Loucy (cell line): ENCODE results near the gene NPSR1.

Experiments
- H2AFZ ChIP-seq: fragments of 200-600 bp; sonication (generic); 2 replicates; pipeline ENCODE4 v1.6.0; 2016; ENCODE audit warnings: antibody characterized with exemption, mild to moderate bottlenecking, low read length, moderate library complexity
- H3F3A ChIP-seq: fragments of 200-600 bp; 2 replicates; pipeline ENCODE4 v1.6.0; 2016; ENCODE audit warnings: antibody characterized with exemption, low read depth, mild to moderate bottlenecking
- H3K27me3 ChIP-seq: fragments of 200-600 bp; sonication (generic); 2 replicates; pipeline ENCODE4 v1.6.1; 2014; ENCODE audit warnings: low read length, mild to moderate bottlenecking; ENCODE audit not compliant: insufficient read depth, poor library complexity, severe bottlenecking
- H3K36me3 ChIP-seq: fragments of 200-600 bp; sonication (generic); 2 replicates; pipeline ENCODE4 v1.6.1; 2016; ENCODE audit warnings: low read length; ENCODE audit not compliant: insufficient read depth
- H3K4me1 ChIP-seq: fragments of 200-600 bp; sonication (generic); 2 replicates; pipeline ENCODE4 v1.5.1; 2014; ENCODE audit warnings: low read length, mild to moderate bottlenecking; ENCODE audit not compliant: insufficient read depth, poor library complexity, severe bottlenecking
- H3K4me2 ChIP-seq: fragments of 200-600 bp; sonication (generic); 2 replicates; pipeline ENCODE4 v1.6.0; 2014; ENCODE audit warnings: antibody characterized with exemption, low read length, low read depth, mild to moderate bottlenecking; ENCODE audit not compliant: poor library complexity, severe bottlenecking
- H3K4me3 ChIP-seq: fragments of 200-600 bp; sonication (generic); 2 replicates; pipeline ENCODE4 v1.5.1; 2014; ENCODE audit warnings: low read length, mild to moderate bottlenecking, mixed read lengths; ENCODE audit not compliant: poor library complexity, severe bottlenecking
- H3K79me2 ChIP-seq: fragments of 200-600 bp; sonication (generic); 2 replicates; pipeline ENCODE4 v1.6.1; 2014; ENCODE audit warnings: low read length; ENCODE audit not compliant: insufficient read depth
- H3K9ac ChIP-seq: fragments of 200-600 bp; sonication (generic); 2 replicates; pipeline ENCODE4 v1.6.0; 2014; ENCODE audit warnings: mild to moderate bottlenecking, low read depth, low read length, moderate library complexity; ENCODE audit not compliant: poor library complexity, severe bottlenecking
- H3K9me2 ChIP-seq: fragments of 200-600 bp; sonication (generic); replicated peaks from 2 replicates; pipeline ENCODE4 v1.6.1; 2016; ENCODE audit warnings: low read depth, low read length, mixed read lengths
- H3K9me3 ChIP-seq: fragments of 200-600 bp; sonication (generic); 2 replicates; pipeline ENCODE4 v1.6.1; 2014; ENCODE audit warnings: mild to moderate bottlenecking, antibody characterized with exemption, low read length, low read depth; ENCODE audit not compliant: insufficient read depth
- H4K20me1 ChIP-seq: fragments of 200-600 bp; sonication (generic); 2 replicates; pipeline ENCODE4 v1.6.0; 2014; ENCODE audit warnings: antibody characterized with exemption, low read length, mild to moderate bottlenecking; ENCODE audit not compliant: insufficient read depth, poor library complexity, severe bottlenecking
- CTCF ChIP-seq: fragments of 200-600 bp; sonication (generic); conservative IDR thresholded peaks from 2 replicates; pipeline ENCODE4 v1.5.1; 2014; ENCODE audit warnings: mild to moderate bottlenecking, antibody characterized with exemption, low read length
- EZH2phosphoT487 ChIP-seq: fragments of 200-600 bp; IDR thresholded peaks from 2 replicates; pipeline ENCODE4 v1.6.1; 2018; ENCODE audit warnings: antibody characterized with exemption, mild to moderate bottlenecking, moderate library complexity, borderline replicate concordance

NPSR1 gene

GRCh38 chr7:34762764-34763163, 104.7 kb downstream of the NPSR1 start:
- no peaks in the 10 kb centered on the region for H3F3A ChIP-seq
- no peaks in the 10 kb centered on the region for H3K36me3 ChIP-seq
- no peaks in the 10 kb centered on the region for H3K79me2 ChIP-seq
- no peak overlapping the region for H2AFZ ChIP-seq
- no peaks in the 10 kb centered on the region for H3K9me3 ChIP-seq
- no peaks in the 10 kb centered on the region for H3K9me2 ChIP-seq
- H4K20me1 ChIP-seq, result no peaks in the 10 kb centered on the region
- no peak overlapping the region for H3K4me2 ChIP-seq
- H3K4me3 ChIP-seq, result no peak overlapping the region
- H3K27me3 ChIP-seq, result no peaks in the 10 kb centered on the region
- H3K9ac ChIP-seq, result no peak overlapping the region
- no peak for TF ChIP-seq EZH2phosphoT487
- TF ChIP-seq CTCF, result no peak
- peaks cover 8% of the 10 kb centered on the region for H3K4me1 ChIP-seq

- Histone ChIP-seq H4K20me1 (no peaks in the 10 kb centered on the region), H3K79me2 (no peaks in the 10 kb centered on the region), H3F3A (no peaks in the 10 kb centered on the region), H3K4me1 (no peaks in the 10 kb centered on the region), H3K4me3 (no peak overlapping the region), H3K4me2 (no peak overlapping the region), H3K9me3 (no peaks in the 10 kb centered on the region), H3K27me3 (no peaks in the 10 kb centered on the region), H3K36me3 (no peaks in the 10 kb centered on the region), H3K9me2 (no peaks in the 10 kb centered on the region), H2AFZ (no peak overlapping the region), H3K9ac (no peak overlapping the region)
- TF ChIP-seq EZH2phosphoT487 (no peak), CTCF (no peak)
Observed at GRCh38 chr7:34772296-34772938, 114.4 kb downstream of the NPSR1 start.

- H3K4me1 ChIP-seq, result no peaks in the 10 kb centered on the region
- no peak overlapping the region for H3K4me3 ChIP-seq
- H3K4me2 ChIP-seq, result no peak overlapping the region
- H3K36me3 ChIP-seq, result no peaks in the 10 kb centered on the region
- H4K20me1 ChIP-seq, result no peaks in the 10 kb centered on the region
- H3F3A ChIP-seq, result no peaks in the 10 kb centered on the region
- H3K9me3 ChIP-seq, result no peaks in the 10 kb centered on the region
- TF ChIP-seq EZH2phosphoT487 (no peak), CTCF (no peak)
- no peaks in the 10 kb centered on the region for H3K9me2 ChIP-seq
- no peaks in the 10 kb centered on the region for H3K79me2 ChIP-seq
- no peak overlapping the region for H2AFZ ChIP-seq
- no peaks in the 10 kb centered on the region for H3K27me3 ChIP-seq
- H3K9ac ChIP-seq, result no peak overlapping the region
Observed at GRCh38 chr7:34776748-34777358, 118.8 kb downstream of the NPSR1 start.
